SK-N-SH treated with all-trans-retinoic acid at 6 μM for 48 hours (cell line): Measurements from ENCODE around the gene UNC13B.
"Not testable (repeated sequence)": the region's sequence is repeated elsewhere in the genome, so short reads cannot be mapped to it uniquely, and the experiment has no call there.

ENCODE experiments used
- ATAC-seq: fragments of 200-7000 bp; cut with Tn5 transposase; 3 replicates; pipeline ENCODE4 v1.9.1; 2020; ENCODE audit warnings: mild to moderate bottlenecking, moderate library complexity
- ARNTL ChIP-seq: fragments of 450-650 bp; formaldehyde crosslinking; IDR thresholded peaks from 2 replicates; pipeline ENCODE4 v1.5.0; 2020; ENCODE audit warnings: low read depth, mild to moderate bottlenecking, moderate library complexity, borderline replicate concordance
- CSDC2 ChIP-seq: fragments of 250-450 bp; sonication (Bioruptor Pico); IDR thresholded peaks from 2 replicates; pipeline ENCODE4 v1.5.0; 2020; ENCODE audit warnings: mild to moderate bottlenecking, moderate library complexity
- ESRRG ChIP-seq: fragments of 250-450 bp; sonication (Bioruptor Pico); IDR thresholded peaks from 2 replicates; pipeline ENCODE4 v1.6.1; 2021; ENCODE audit warnings: mild to moderate bottlenecking
- GLIS3 ChIP-seq: fragments of 250-450 bp; sonication (Bioruptor Pico); IDR thresholded peaks from 2 replicates; pipeline ENCODE4 v1.5.0; 2020; ENCODE audit warnings: mild to moderate bottlenecking, moderate library complexity
- ISL1 ChIP-seq: fragments of 250-450 bp; sonication (Bioruptor Pico); IDR thresholded peaks from 2 replicates; pipeline ENCODE4 v2.1.2; 2022; ENCODE audit warnings: mild to moderate bottlenecking, moderate library complexity
- OSR1 ChIP-seq: fragments of 250-450 bp; sonication (Bioruptor Pico); IDR thresholded peaks from 2 replicates; pipeline ENCODE4 v1.8.0; 2022; ENCODE audit warnings: moderate library complexity, mild to moderate bottlenecking, inconsistent platforms
- PPARA ChIP-seq: fragments of 250-450 bp; sonication (Bioruptor Pico); IDR thresholded peaks from 2 replicates; pipeline ENCODE4 v1.5.0; 2020; ENCODE audit warnings: mild to moderate bottlenecking, borderline replicate concordance
- RARB ChIP-seq: fragments of 250-450 bp; sonication (Bioruptor Pico); IDR thresholded peaks from 2 replicates; pipeline ENCODE4 v1.8.0; 2021; ENCODE audit warnings: mild to moderate bottlenecking, moderate library complexity
- SNAI2 ChIP-seq: fragments of 250-450 bp; sonication (Bioruptor Pico); IDR thresholded peaks from 2 replicates; pipeline ENCODE4 v1.5.0; 2020; ENCODE audit warnings: mild to moderate bottlenecking, moderate library complexity
- ZFP3 ChIP-seq: fragments of 250-450 bp; sonication (Bioruptor Pico); IDR thresholded peaks from 2 replicates; pipeline ENCODE4 v1.5.0; 2020; ENCODE audit warnings: mild to moderate bottlenecking, moderate library complexity
- ZNF565 ChIP-seq: fragments of 450-650 bp; formaldehyde crosslinking; conservative IDR thresholded peaks from 2 replicates; pipeline ENCODE4 v1.5.0; 2020; ENCODE audit warnings: low read depth, mild to moderate bottlenecking, moderate library complexity
- ZNF70 ChIP-seq: fragments of 450-650 bp; formaldehyde crosslinking; IDR thresholded peaks from 2 replicates; pipeline ENCODE4 v1.5.0; 2020; ENCODE audit warnings: mild to moderate bottlenecking, moderate library complexity
- ZNF8 ChIP-seq: fragments of 450-650 bp; formaldehyde crosslinking; IDR thresholded peaks from 2 replicates; pipeline ENCODE4 v1.5.0; 2020; ENCODE audit warnings: mild to moderate bottlenecking, moderate library complexity
- TF ChIP-seq, protein P1 (sequence below): fragments of 250-450 bp; sonication (Bioruptor Pico); IDR thresholded peaks from 2 replicates; pipeline ENCODE4 v1.8.0; 2020; ENCODE audit warnings: mild to moderate bottlenecking, moderate library complexity, borderline replicate concordance
- TF ChIP-seq, protein P2 (sequence below): fragments of 250-450 bp; sonication (Bioruptor Pico); IDR thresholded peaks from 2 replicates; pipeline ENCODE4 v1.5.1; 2021; ENCODE audit warnings: mild to moderate bottlenecking, moderate library complexity
- TF ChIP-seq, protein P3 (sequence below): fragments of 250-450 bp; sonication (Bioruptor Pico); IDR thresholded peaks from 2 replicates; pipeline ENCODE4 v1.8.0; 2021; ENCODE audit warnings: low read depth, mild to moderate bottlenecking, moderate library complexity, borderline replicate concordance
- TF ChIP-seq, protein P4 (sequence below): fragments of 250-450 bp; sonication (Bioruptor Pico); IDR thresholded peaks from 2 replicates; pipeline ENCODE4 v1.5.1; 2020; ENCODE audit warnings: low read depth, mild to moderate bottlenecking, moderate library complexity

Gene UNC13B

DNA sequence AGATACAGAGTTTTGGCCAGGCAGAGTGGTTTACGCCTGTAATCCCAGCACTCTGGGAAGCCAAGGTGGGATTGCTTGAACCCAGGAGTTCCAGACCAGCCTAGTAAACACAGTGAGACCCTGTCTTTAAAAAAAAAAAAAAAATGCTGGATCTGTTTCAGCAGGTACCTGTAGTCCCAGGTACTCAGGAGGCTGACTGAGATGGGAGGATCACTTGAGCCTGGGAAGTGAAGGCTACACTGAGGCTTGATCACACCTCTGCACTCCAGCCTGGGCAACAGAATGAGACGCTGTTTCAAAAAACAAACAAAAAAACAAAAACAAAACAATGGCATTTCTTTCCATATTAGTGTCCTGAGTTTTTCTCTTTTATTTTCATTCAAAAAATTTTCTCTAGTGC lies 19.0 kb downstream of the UNC13B start (continued):
- TF ChIP-seq, protein P1, sequence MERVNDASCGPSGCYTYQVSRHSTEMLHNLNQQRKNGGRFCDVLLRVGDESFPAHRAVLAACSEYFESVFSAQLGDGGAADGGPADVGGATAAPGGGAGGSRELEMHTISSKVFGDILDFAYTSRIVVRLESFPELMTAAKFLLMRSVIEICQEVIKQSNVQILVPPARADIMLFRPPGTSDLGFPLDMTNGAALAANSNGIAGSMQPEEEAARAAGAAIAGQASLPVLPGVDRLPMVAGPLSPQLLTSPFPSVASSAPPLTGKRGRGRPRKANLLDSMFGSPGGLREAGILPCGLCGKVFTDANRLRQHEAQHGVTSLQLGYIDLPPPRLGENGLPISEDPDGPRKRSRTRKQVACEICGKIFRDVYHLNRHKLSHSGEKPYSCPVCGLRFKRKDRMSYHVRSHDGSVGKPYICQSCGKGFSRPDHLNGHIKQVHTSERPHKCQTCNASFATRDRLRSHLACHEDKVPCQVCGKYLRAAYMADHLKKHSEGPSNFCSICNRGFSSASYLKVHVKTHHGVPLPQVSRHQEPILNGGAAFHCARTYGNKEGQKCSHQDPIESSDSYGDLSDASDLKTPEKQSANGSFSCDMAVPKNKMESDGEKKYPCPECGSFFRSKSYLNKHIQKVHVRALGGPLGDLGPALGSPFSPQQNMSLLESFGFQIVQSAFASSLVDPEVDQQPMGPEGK (CRISPR knock-in tag), result no peak
- TF ChIP-seq ISL1 (CRISPR knock-in tag), result no peak
- TF ChIP-seq ESRRG (CRISPR knock-in tag), result no peak
- no peak for TF ChIP-seq ZFP3 (CRISPR knock-in tag)
- no peak for TF ChIP-seq ZNF565 (CRISPR knock-in tag)
- TF ChIP-seq SNAI2 (CRISPR knock-in tag), result no peak

DNA sequence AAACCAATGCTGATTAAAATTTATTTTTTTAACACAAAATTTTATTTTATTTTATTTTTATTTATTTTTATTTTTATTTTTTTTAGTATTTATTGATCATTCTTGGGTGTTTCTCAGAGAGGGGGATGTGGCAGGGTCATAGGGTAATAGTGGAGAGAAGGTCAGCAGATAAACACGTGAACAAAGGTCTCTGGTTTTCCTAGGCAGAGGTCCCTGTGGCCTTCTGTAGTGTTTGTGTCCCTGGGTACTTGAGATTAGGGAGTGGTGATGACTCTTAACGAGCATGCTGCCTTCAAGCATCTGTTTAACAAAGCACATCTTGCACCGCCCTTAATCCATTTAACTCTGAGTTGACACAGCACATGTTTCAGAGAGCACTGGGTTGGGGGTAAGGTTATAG lies 20.6 kb downstream of the UNC13B start:
- not testable (repeated sequence) for ATAC-seq

DNA sequence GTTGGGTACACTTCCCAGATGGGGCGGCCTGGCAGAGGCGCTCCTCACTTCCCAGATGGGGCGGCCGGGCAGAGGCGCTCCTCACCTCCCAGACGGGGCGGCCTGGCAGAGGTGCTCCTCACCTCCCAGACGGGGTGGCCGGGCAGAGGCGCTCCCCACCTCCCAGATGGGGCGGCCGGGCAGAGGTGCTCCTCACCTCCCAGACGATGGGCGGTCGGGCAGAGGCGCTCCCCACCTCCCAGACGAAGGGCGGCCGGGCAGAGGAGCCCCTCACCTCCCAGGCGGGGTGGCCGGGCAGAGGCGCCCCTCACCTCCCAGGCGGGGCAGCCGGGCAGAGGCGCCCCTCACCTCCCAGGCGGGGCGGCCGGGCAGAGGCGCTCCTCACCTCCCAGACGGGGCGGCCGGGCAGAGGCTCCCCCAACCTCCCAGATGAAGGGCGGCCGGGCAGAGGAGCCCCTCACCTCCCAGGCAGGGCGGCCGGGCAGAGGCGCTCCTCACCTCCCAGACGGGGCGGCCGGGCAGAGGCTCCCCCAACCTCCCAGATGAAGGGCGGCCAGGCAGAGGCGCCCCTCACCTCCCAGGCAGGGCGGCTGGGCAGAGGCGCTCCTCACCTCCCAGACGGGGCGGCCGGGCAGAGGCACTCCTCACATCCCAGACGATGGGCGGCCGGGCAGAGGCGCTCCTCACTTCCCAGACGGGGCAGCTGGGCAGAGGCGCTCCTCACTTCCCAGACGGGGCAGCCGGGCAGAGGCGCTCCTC lies 21.4 kb downstream of the UNC13B start:
- not testable (repeated sequence) for ATAC-seq

DNA sequence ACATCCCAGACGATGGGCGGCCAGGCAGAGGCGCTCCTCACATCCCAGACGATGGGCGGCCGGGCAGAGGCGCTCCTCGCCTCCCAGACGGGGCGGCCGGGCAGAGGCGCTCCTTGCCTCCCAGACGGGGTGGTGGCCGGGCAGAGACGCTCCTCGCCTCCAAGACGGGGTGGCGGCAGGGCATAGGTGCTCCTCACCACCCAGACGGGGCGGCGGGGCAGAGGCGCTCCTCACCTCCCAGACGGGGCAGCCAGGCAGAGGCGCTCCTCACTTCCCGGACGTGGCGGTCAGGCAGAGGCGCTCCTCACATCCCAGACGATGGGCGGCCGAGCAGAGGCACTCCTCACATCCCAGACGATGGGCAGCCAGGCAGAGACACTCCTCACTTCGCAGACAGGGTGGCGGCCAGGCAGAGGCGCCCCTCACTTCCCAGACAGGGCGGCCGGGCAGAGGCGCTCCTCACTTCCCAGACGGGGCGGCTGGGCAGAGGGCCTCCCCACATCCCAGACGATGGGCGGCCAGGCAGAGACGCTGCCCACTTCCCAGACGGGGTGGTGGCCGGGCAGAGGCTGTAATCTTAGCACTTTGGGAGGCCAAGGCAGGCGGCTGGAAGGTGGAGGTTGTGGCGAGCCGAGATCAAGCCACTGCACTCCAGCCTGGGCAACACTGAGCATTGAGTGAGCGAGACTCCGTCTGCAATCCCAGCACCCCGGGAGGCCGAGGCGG lies 22.1 kb downstream of the UNC13B start:
- ATAC-seq, result not testable (repeated sequence)

DNA sequence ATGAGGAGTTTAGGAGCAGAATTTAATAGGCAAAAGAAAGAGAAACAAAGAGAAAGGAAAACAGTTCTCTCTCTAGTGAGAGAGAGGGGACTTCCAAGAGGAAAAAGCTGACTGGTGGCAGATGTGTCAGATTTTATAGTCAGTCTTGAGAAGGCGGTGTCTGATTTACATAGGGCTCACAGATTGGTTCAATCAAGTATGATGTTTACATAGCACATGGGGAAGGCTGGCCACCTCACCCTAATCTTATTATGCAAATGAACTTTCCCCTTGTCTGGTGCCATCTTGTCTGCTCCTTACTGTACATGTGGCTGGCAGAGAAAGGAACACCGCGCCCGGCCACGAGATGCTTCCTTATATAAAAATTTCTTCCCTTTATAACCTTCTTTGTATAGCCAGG lies 24.7 kb downstream of the UNC13B start:
- ATAC-seq, result no peak

DNA sequence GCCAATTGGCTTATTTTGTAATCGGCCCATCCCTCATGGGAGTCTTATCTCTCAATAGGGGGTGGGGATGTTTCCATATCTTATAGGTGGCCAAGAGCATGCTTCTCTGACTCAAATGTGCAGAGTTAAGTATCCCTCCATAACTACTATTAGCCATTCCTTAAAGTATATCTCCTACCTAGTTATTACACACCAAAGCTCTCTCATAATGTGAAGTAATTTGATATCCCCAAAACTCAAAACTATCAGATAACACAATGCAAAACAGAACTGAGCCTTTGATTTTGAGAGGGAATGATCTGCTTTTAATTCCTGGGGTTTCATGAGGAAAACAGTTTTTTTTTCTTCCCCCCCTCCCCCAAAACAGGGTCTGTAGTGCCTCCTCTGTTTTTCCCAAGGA lies 28.4 kb downstream of the UNC13B start:
- no peak for ATAC-seq
- no peak for TF ChIP-seq ZFP3 (CRISPR knock-in tag)
- TF ChIP-seq PPARA, result no peak
- TF ChIP-seq, protein P2, sequence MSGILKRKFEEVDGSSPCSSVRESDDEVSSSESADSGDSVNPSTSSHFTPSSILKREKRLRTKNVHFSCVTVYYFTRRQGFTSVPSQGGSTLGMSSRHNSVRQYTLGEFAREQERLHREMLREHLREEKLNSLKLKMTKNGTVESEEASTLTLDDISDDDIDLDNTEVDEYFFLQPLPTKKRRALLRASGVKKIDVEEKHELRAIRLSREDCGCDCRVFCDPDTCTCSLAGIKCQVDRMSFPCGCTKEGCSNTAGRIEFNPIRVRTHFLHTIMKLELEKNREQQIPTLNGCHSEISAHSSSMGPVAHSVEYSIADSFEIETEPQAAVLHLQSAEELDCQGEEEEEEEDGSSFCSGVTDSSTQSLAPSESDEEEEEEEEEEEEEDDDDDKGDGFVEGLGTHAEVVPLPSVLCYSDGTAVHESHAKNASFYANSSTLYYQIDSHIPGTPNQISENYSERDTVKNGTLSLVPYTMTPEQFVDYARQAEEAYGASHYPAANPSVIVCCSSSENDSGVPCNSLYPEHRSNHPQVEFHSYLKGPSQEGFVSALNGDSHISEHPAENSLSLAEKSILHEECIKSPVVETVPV, result no peak
- no peak for TF ChIP-seq CSDC2 (CRISPR knock-in tag)
- no peak for TF ChIP-seq ARNTL (CRISPR knock-in tag)
- no peak for TF ChIP-seq ZNF70
- TF ChIP-seq ESRRG (CRISPR knock-in tag), result no peak
- no peak for TF ChIP-seq RARB (CRISPR knock-in tag)
- TF ChIP-seq, protein P1 (CRISPR knock-in tag), result no peak
- TF ChIP-seq, protein P3, sequence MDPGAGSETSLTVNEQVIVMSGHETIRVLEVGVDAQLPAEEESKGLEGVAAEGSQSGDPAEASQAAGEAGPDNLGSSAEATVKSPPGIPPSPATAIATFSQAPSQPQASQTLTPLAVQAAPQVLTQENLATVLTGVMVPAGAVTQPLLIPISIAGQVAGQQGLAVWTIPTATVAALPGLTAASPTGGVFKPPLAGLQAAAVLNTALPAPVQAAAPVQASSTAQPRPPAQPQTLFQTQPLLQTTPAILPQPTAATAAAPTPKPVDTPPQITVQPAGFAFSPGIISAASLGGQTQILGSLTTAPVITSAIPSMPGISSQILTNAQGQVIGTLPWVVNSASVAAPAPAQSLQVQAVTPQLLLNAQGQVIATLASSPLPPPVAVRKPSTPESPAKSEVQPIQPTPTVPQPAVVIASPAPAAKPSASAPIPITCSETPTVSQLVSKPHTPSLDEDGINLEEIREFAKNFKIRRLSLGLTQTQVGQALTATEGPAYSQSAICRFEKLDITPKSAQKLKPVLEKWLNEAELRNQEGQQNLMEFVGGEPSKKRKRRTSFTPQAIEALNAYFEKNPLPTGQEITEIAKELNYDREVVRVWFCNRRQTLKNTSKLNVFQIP (CRISPR knock-in tag), result no peak

More for the DNA sequence above, 24.7 kb downstream of the UNC13B start:
- TF ChIP-seq ZNF8 (CRISPR knock-in tag), result no peak
- no peak for TF ChIP-seq GLIS3 (CRISPR knock-in tag)

DNA sequence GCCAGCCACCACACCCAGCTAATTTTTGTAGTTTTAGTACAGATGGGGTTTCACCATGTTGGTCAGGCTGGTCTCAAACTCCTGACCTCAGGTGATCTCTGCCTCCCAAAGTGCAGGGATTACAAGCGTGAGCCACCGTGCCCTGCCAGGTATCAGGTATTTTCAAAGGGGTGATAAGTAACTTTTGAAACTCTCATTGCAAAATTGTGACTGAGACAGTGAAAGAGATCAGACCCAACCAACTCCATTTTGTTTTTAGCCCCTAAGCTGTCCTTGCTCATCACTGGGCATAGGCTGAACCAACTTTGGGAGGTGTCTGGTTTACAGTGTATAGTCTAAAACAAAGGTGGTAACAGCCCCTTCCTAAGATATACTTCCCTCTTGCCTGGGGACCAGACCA lies 29.3 kb downstream of the UNC13B start:
- ATAC-seq, result no peak
- no peak for TF ChIP-seq PPARA
- TF ChIP-seq, protein P4, sequence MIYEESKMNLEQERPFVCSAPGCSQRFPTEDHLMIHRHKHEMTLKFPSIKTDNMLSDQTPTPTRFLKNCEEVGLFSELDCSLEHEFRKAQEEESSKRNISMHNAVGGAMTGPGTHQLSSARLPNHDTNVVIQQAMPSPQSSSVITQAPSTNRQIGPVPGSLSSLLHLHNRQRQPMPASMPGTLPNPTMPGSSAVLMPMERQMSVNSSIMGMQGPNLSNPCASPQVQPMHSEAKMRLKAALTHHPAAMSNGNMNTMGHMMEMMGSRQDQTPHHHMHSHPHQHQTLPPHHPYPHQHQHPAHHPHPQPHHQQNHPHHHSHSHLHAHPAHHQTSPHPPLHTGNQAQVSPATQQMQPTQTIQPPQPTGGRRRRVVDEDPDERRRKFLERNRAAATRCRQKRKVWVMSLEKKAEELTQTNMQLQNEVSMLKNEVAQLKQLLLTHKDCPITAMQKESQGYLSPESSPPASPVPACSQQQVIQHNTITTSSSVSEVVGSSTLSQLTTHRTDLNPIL (CRISPR knock-in tag), result no peak
- no peak for TF ChIP-seq OSR1 (CRISPR knock-in tag)
- TF ChIP-seq, protein P2, result no peak
- no peak for TF ChIP-seq GLIS3 (CRISPR knock-in tag)
- TF ChIP-seq RARB (CRISPR knock-in tag), result no peak
- TF ChIP-seq ZNF70, result no peak
- TF ChIP-seq, protein P1 (CRISPR knock-in tag), result no peak
- no peak for TF ChIP-seq ZNF8 (CRISPR knock-in tag)
